ENCODE measurements around the gene ROPN1B.

DNA sequence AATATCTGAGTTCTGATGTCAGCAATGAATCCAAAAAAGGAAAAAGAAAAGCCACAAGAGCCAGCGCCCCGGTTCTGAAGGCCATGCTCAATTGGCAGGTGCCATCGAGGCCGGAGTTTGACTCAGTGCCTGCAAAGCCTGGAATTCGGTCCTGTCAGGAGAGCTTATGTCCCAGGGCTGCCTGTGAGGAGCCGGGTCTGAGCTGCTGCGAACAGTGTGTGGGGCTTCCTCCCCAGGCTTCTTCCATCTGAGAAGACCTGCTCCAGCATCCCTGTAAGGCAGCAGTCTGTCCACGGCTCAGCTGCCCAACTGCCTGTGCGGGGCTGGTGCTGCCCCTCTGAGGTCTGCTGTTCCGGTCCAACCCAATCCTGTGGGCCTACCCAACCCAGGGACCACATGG lies 46.1 kb downstream of the ROPN1B start:
- TF ChIP-seq, protein P1, sequence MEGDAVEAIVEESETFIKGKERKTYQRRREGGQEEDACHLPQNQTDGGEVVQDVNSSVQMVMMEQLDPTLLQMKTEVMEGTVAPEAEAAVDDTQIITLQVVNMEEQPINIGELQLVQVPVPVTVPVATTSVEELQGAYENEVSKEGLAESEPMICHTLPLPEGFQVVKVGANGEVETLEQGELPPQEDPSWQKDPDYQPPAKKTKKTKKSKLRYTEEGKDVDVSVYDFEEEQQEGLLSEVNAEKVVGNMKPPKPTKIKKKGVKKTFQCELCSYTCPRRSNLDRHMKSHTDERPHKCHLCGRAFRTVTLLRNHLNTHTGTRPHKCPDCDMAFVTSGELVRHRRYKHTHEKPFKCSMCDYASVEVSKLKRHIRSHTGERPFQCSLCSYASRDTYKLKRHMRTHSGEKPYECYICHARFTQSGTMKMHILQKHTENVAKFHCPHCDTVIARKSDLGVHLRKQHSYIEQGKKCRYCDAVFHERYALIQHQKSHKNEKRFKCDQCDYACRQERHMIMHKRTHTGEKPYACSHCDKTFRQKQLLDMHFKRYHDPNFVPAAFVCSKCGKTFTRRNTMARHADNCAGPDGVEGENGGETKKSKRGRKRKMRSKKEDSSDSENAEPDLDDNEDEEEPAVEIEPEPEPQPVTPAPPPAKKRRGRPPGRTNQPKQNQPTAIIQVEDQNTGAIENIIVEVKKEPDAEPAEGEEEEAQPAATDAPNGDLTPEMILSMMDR (IDR thresholded peaks at IDR 0.05), result no peak
- TF ChIP-seq, protein P2, sequence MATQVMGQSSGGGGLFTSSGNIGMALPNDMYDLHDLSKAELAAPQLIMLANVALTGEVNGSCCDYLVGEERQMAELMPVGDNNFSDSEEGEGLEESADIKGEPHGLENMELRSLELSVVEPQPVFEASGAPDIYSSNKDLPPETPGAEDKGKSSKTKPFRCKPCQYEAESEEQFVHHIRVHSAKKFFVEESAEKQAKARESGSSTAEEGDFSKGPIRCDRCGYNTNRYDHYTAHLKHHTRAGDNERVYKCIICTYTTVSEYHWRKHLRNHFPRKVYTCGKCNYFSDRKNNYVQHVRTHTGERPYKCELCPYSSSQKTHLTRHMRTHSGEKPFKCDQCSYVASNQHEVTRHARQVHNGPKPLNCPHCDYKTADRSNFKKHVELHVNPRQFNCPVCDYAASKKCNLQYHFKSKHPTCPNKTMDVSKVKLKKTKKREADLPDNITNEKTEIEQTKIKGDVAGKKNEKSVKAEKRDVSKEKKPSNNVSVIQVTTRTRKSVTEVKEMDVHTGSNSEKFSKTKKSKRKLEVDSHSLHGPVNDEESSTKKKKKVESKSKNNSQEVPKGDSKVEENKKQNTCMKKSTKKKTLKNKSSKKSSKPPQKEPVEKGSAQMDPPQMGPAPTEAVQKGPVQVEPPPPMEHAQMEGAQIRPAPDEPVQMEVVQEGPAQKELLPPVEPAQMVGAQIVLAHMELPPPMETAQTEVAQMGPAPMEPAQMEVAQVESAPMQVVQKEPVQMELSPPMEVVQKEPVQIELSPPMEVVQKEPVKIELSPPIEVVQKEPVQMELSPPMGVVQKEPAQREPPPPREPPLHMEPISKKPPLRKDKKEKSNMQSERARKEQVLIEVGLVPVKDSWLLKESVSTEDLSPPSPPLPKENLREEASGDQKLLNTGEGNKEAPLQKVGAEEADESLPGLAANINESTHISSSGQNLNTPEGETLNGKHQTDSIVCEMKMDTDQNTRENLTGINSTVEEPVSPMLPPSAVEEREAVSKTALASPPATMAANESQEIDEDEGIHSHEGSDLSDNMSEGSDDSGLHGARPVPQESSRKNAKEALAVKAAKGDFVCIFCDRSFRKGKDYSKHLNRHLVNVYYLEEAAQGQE (IDR thresholded peaks at IDR 0.05; ENCODE audit: insufficient read depth in 1 of 2, low read depth in 2 of 2, low read length in 1 of 2), result no peak
- TF ChIP-seq SIN3A (IDR thresholded peaks at IDR 0.05; ENCODE audit: borderline replicate concordance, insufficient read depth, low read depth, low read length), result no peak
- no peak for TF ChIP-seq POLR2AphosphoS5 (IDR thresholded peaks at IDR 0.05; ENCODE audit: low read depth, low read length)
- no peak for TF ChIP-seq TCF7L2 (IDR thresholded peaks at IDR 0.05; ENCODE audit: low read depth, low read length)
